ENCODE results near the gene NXT2. TPM values are rescaled to one million over a fixed set of nuclear protein-coding genes. Genes with fewer than 3 reads are reported as not detected.
"Not testable (repeated sequence)": the region's sequence is repeated elsewhere in the genome, so short reads cannot be mapped to it uniquely, and the experiment has no call there.

The NXT2 gene
- total RNA-seq, result 4.9 TPM

DNA sequence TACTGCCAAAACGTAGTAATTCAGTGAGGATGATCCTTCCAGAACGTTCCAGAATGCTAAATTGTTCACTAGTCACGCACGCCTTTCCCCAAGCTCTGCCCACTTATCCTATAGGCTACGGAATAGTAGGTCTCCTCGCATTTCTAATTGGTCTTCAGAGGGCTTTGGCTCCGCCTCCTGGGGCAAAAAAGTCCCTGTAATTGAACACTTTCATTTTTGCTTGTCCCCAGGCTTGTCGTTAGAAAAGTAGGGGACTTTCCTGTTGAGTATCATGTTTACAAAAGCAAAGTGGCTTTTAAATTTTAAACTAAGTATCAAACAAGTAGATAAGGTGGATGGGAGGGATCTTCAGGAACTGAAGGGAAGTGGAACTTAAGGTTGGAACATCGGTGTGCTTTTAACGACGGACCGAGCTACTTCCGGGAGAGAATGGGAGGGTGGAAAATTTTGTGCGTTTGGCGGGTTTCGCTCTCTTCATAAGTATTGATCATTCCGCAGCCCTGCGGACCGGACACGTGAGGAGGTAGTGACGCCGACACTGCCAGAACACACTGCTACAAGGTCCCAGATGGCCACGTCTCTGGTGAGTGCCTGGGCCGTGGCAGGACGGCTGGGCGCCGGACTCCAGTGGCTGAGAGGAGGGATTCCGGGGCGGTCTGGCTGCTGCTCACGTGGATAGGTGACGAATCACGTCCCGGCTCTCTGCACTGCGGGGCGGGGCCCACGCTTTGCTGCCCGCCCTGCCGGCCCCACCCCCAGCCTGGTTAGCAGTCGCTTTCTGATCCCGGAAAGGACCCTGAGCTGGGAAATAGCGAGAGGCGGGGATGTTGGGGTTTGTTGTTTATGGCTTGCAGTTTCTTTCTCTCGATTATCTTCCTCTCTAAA, at the start of gene NXT2:
Gene NXT2 (plus strand): TSS at position 406 of the 885 bp plus-strand sequence. CDS start 163 bp downstream, at position 569.
- DNase-seq (ENCODE audit: low spot score), result peak; percentile 90

DNA sequence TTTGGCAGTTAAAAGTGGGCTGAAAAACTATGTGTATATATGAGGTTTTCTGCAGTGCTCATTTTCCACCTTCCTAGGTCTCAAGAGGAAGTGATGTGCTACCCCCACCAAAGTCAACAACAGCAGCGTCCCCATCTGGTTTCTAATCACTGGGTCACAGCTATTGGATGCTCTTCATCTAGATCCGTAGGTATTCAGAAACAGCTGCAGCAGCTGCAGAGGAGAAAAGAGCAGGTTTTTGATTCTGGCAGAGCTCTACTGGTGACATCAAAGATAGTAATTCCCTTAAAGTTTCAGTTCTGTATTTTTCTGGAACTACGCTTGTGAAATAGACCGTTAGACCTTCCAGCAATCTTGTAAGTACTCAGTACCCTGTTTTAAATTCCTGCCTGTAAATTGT, 49.0 kb upstream of the NXT2 start:
- DNase-seq (ENCODE audit: low spot score), result no peak

DNA sequence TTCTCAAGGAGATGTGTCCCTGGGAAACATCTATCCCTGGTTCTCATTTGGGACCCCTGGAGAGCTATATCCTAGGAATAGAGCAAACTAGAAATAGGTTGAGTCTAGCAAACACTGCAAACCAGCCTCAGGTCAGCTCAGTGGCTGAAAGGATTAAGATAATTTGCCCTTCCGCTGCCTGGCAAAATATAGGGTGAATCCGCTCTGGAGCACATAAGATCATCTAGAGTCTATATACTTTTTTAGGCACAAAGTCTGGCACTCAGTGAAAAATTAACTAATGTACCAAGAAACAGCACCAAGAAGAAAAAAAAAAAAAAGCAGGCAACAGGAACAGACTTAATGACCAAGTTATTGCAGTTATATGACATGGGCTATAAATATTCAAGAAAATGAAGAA, 47.5 kb upstream of the NXT2 start:
- DNase-seq (ENCODE audit: low spot score), result no peak

DNA sequence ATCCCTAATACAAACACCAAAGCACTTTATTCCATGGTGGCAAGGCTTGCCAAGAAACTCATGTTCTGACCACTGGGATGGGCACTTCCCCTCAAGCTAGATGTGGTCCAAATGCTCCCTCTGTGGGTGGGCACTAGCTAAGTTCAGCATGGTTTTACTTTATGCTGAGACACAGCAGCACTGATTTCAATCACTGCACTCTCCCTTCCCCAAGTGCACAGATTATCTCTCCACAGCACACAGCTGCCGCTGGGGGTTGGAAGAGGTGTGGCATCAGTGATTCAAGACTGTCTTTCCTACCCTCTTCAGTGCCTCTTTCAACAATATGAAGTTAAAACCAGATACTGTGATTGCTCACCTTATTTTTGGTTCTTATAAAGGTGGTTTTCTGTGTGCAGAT, 38.2 kb upstream of the NXT2 start:
- DNase-seq (ENCODE audit: low spot score), result no peak

DNA sequence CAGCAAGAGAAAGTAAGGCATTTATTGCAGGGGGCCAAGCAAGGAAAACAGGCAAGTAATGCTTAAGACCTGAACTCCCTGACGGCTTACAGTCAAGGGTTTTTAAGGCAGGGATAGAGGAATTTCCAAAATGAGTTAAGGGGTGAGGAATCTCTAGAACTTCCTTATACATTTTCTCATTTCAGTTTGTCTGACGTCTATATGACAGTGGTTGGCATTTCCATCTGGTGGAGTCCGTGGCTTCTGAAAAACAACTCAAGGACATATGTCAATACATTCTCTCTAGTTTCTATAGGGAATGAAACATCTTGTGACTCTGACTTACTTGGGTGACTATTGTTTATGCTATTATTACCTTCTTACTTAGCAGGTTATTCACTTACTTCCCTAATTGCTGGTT, 35.5 kb upstream of the NXT2 start:
- DNase-seq (ENCODE audit: low spot score), result no peak

DNA sequence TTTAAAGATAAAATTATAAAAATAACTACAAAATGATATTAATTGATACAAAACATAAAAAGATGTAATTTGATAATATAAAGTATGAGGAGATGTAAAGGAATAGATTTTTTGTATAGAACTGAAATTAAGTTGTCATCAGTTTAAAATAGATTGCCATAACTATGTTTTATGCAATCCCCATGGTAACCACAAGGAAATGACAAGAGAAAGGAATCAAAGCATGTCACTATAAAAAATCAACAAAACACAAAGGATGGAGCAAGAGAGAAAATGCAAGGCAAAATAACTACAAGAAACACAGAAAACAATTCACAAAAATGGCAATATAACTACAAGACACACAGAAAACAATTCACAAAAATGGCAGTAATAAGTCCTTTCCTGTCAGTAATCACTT, 27.7 kb upstream of the NXT2 start:
- DNase-seq (ENCODE audit: low spot score), result no peak

DNA sequence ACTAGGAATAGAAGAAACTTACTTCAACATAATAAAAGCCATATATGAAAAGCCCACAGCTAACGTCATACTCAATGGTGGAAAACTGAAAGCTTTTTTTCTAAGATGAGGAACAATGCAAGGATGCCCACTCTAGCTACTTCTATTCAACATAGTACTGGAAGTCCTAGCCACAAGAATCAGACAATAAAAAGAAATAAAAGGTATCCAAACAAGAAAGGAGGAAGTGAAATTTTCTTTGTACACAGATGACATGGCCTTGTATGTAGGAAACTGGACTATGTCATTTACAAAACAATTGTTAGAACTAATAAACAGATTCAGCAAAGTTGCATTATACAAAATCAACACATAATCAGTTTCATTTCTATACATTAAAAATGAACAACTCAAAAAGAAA, 25.5 kb upstream of the NXT2 start:
- no peak for DNase-seq (ENCODE audit: low spot score)

DNA sequence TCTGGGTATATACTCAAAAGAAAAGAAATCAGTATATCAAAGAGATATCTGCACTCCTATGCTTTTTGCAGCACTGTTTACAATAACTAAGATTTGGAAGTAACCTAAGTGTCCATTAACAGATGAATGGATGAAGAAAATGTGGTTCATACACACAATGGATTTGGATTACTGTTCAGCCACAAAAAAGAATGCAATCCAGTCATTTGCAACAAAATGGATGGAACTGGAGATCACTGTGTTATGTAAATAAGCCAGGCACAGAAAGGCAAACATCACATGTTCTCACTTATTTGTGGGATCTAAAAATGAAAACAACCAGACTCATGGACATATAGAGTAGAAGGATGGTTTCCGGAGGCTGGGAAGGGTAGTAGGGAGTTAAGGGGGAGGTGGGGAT, 17.6 kb upstream of the NXT2 start:
- DNase-seq (ENCODE audit: low spot score), result no peak

DNA sequence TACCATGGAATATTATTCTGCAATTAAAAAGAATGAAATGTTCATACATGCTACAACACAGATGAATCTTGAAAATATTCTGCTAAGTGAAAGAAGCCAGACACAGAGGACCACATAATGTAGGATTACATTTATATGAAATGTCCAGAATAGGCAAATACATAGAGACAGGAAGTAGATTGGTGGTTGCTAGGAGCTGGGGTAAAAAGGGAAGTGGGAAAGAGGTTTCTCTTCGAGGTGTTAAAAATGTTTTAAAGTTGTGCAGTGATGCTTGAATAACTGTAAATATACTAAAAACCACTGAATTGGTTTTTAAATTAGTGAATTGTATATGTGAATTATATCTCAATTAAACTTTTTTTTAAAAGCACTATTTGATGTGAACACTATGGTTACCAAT, 3.6 kb upstream of the NXT2 start:
- no peak for DNase-seq (ENCODE audit: low spot score)

DNA sequence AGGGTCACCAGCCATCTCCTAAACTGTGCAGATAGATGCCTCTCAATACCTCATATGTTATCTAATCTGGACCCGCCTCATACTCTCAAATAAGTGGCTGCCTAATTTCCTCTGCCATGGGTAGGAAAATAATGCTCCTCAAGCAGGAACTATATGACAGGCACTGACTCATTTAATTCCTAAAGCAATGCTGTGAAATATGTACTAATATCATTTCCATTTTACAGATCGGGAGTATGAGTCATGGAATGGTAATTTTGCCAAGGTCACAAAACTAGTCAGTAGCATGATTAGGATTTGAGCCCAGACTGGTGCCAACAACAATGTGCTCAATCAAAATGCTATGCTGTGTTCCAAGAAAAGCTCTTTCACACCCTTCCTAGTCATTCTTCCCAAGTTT, 3.0 kb upstream of the NXT2 start:
- DNase-seq (ENCODE audit: low spot score), result no peak

DNA sequence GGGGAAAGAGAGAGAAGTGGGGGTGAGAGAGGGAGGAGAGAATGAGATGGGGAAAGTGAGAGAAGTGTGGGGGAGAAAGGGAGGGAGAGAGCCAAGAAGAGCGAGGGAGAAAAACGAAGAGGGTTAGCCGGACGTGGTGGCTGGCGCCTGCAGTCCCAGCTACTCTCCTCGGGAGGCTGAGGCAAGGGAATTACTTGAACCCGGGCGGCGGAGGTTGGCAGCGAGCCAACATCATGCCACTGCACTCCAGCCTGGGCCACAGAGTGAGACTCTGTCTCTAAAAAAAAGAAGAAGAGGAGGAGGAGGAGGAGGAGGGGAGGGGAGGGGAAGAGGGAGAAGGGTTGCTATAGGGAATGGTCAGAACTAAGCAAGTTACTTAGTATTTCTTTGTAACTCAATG, 1.7 kb upstream of the NXT2 start:
- DNase-seq (ENCODE audit: low spot score), result no peak

DNA sequence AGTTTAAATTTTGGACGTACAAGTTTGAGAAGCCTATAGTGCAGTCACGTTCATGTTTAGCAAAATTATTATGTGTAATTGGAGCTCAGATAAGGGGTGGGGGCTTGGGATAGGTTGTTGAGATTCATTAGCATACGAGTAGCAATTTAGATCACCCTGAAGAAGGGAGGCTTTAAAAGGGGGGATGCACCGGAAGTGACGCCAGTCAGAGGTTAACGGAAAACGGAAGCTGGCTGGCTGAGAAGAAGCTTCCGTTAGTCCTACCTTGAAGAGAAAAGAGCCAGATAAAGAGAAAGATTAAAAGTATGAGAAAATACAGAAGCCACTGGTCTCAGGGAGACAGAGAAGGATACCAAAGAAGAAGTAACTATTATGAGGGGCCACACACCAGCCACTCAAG, 1.1 kb upstream of the NXT2 start:
- no peak for DNase-seq (ENCODE audit: low spot score)

DNA sequence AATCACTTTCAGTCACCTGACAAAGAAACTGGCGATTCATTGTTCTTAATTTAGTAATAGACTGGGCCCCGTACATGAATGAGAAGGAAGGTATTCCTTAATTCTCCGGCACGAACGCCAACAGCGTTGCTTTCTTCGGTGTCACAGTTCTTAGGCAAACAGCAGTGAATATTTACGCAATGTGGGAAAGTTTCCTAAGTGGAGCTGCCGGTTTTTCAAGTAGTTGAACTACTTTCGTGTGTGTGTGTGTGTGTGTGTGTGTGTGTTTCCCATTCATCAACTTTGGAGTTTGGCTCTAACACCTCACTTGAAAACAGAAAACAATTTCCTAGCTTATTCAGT, 651 bp downstream of the NXT2 start:
- DNase-seq (ENCODE audit: low spot score), result peak; percentile 45

DNA sequence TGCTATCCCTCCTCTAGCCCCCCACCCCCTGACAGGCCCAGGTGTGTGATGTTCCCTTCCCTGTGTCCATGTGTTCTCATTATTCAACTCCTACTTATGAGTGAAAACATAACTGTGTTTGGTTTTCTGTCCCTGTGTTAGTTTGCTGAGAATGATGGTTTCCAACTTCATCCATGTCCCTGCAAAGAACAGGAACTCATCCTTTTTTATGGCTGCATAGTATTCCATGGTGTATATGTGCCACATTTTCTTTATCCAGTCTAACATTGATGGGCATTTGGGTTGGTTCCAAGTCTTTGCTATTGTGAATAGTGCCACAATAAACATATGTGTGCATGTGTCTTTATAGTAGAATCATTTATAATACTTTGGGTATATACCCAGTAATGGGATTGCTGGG, 2.4 kb downstream of the NXT2 start:
- DNase-seq (ENCODE audit: low spot score), result not testable (repeated sequence)

DNA sequence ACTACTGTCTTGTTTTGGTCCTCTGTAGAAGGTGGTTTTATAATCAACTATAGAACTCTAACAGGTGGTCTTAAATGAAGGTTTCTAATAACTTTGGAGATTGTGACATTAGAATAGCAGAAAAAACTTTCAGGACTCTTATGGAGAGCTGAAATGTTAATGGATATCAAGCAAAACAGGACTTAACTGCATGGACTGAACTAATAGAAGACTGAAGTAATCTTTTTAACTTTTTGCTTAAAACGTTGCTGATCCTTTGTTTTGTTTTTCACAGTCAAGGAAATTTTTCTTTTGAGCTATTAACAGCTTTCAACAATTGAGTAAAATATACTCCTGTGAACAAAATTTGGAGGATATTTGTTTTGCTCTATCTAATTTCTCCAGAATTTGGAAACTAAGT, 17.2 kb downstream of the NXT2 start:
- DNase-seq (ENCODE audit: low spot score), result no peak

DNA sequence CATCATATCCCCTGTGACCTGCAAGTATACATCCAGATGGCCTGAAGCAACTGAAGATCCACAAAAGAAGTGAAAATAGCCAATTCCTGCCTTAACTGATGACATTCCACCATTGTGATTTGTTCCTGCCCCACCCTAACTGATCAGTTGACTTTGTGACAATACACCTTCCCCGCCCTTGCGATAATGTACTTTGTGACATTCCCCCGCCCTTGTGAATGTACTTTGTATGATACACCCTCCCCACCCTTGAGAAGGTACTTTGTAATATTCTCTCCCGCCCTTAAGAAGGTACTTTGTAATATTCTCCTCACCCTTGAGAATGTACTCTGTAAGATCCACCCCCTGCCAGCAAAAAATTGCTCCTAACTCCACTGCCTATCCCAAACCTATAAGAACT, 39.4 kb downstream of the NXT2 start:
- not testable (repeated sequence) for DNase-seq (ENCODE audit: low spot score)

DNA sequence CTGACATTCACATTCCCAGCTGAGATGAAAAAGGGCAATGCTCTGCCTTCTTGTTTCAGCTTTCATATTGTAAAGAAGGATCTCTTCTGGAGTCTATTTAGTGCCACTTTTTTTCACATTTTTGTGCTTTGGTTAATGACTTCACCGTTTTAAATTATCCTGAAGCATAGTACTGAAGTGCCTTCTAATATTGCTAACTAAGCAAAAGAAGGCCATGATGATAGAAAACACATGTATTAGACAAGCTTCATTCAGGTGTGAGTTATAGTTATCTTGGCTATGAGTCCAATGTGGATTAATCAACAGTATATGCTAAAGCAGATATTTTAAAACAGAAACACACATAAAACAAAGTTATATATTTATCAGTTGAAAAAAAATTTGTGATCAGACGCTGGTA, 40.4 kb downstream of the NXT2 start:
- no peak for DNase-seq (ENCODE audit: low spot score)

DNA sequence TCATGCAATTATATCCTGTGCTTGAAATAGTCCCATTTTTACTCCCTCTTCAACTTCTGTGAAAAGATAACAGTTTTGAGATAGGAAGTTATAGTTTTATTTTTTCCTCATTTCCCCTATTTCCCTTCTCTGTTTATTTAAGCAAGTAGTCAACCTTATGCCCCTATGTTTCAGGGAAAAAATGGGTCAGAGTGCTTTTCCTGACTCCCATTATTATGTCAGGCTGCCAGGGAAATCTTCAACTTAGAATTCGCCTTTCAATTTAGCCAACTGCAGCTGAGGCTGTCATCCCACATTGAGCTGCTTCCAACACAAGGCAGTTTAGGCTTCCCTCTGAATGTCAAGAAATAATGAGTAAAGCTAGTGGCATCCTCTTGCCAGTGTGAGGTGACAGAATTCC, 42.3 kb downstream of the NXT2 start:
- no peak for DNase-seq (ENCODE audit: low spot score)

DNA sequence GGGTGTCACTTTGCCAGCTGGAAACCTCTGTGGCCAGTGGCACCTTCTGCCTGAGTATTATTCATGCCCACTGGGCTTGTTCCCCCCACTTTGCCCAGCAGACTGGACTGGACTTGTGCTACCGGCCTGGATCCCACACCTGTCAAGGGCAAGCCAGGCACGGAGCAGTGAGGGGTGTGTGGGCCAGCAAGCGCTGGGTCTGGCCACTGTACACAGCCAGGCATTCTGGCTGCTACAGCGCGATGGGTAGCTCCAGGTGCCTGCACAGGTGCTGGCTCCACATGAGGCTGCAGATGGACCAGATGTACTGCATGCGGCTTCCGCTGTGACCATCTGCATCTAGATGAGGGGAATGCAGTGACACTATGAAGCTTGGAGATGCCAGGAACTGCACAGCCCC, 48.8 kb downstream of the NXT2 start:
- DNase-seq (ENCODE audit: low spot score), result no peak

DNA sequence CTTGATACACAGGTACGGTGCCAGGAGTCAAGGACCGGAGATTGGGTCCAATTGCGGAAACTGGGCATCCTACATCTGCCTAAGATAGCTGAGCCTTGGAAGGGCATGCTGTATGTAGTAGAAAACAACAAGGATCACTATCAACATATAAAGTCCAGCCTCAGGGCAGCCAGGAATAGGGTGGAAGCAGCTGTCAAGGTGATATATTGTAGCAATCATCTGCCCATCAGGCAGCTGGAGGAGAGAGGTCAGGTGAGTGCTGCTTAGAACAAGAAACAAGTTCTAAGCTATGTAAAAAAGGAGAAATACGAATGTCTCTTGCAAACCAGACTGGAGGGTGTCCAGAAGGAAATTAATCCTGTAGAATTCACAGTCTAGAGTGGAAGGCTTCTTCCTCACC, 53.5 kb downstream of the NXT2 start:
- no peak for DNase-seq (ENCODE audit: low spot score)

Measured in mucosa of gallbladder (tissue), 1 donor.